ENCODE results near the gene MRPL12.

- no peak for TF ChIP-seq CTCF (IDR thresholded peaks at IDR 0.05; ENCODE audit: insufficient read depth, low read length)
- TF ChIP-seq POLR2AphosphoS5 (IDR thresholded peaks at IDR 0.05; ENCODE audit: low read depth), result no peak
- no peak for TF ChIP-seq GABPA (IDR thresholded peaks at IDR 0.05; ENCODE audit: low read depth)
- TF ChIP-seq SPI1 (IDR thresholded peaks at IDR 0.05; ENCODE audit: borderline replicate concordance, low read depth), result no peak
Observed at GRCh38 chr17:81686614-81687013, 16.6 kb upstream of the MRPL12 start.

Measured in HL-60 (cell line).